Keratinocyte (primary cell): ENCODE measurements around the gene ATP6V0D1. TPM values are rescaled to one million over a fixed set of nuclear protein-coding genes. Genes with fewer than 3 reads are reported as not detected.

Experiments
- DNase-seq: peaks from one replicate; pipeline ENCODE4 v3.0.0-alpha.2; 2011; ENCODE audit warnings: low read depth, missing footprints, low spot score
- FAIRE-seq: peaks from 2 replicates; lab custom pipeline; 2011; peaks lifted over from hg19 to GRCh38; lab: Jason Lieb, UNC
- H2AFZ ChIP-seq: 2 replicates; pipeline ENCODE4 v1.6.0; 2012; ENCODE audit warnings: low read length, control low read depth, inconsistent platforms; ENCODE audit not compliant: control insufficient read depth
- H3K27ac ChIP-seq: 2 replicates; pipeline ENCODE4 v1.5.1; 2011; ENCODE audit warnings: low read length; ENCODE audit not compliant: control insufficient read depth, insufficient read depth
- H3K27me3 ChIP-seq: 3 replicates; pipeline ENCODE4 v1.6.0; 2011; ENCODE audit warnings: low read length; ENCODE audit not compliant: control insufficient read depth, insufficient read depth; ENCODE audit errors: extremely low read depth
- H3K36me3 ChIP-seq, 2 experiments: 2 replicates in 1 of 2; 3 replicates in 1 of 2; pipeline ENCODE4 v1.5.1; 2011; ENCODE audit warnings: low read length in 2 of 2, mild to moderate bottlenecking in 1 of 2; ENCODE audit not compliant: control insufficient read depth in 2 of 2, insufficient read depth in 2 of 2; ENCODE audit errors: extremely low read depth in 1 of 2
- H3K4me1 ChIP-seq: 3 replicates; pipeline ENCODE4 v1.5.1; 2011; ENCODE audit warnings: low read length; ENCODE audit not compliant: control insufficient read depth, insufficient read depth; ENCODE audit errors: extremely low read depth
- H3K4me2 ChIP-seq: 3 replicates; pipeline ENCODE4 v1.6.0; 2011; ENCODE audit warnings: low read depth, low read length; ENCODE audit not compliant: control insufficient read depth, insufficient read depth; ENCODE audit errors: extremely low read depth
- H3K4me3 ChIP-seq, 3 experiments: fragments of 200-600 bp in 1 of 3; sonication (generic) in 1 of 3; 2 replicates in 2 of 3; 3 replicates in 1 of 3; pipeline ENCODE4 v1.5.1; 2011 to 2016; ENCODE audit warnings: low read length in 3 of 3, mild to moderate bottlenecking in 3 of 3, control low read depth in 2 of 3, inconsistent platforms in 1 of 3, low read depth in 1 of 3, mixed read lengths in 1 of 3, mixed run types in 1 of 3, moderate library complexity in 1 of 3; ENCODE audit not compliant: control insufficient read depth in 2 of 3, insufficient read depth in 2 of 3; ENCODE audit errors: extremely low read depth in 1 of 3
- H3K79me2 ChIP-seq: 2 replicates; pipeline ENCODE4 v1.6.0; 2012; ENCODE audit warnings: low read length; ENCODE audit not compliant: control insufficient read depth, insufficient read depth
- H3K9ac ChIP-seq: 3 replicates; pipeline ENCODE4 v1.6.0; 2011; ENCODE audit warnings: low read length; ENCODE audit not compliant: control insufficient read depth, insufficient read depth; ENCODE audit errors: extremely low read depth
- H3K9me1 ChIP-seq: 3 replicates; pipeline ENCODE4 v1.6.0; 2011; ENCODE audit warnings: low read length; ENCODE audit not compliant: control insufficient read depth, insufficient read depth; ENCODE audit errors: extremely low read depth
- H3K9me3 ChIP-seq: 2 replicates; pipeline ENCODE4 v1.5.1; 2012; ENCODE audit warnings: low read depth, low read length; ENCODE audit not compliant: control insufficient read depth
- H4K20me1 ChIP-seq: 3 replicates; pipeline ENCODE4 v1.6.0; 2011; ENCODE audit warnings: low read length; ENCODE audit not compliant: control insufficient read depth, insufficient read depth; ENCODE audit errors: extremely low read depth
- CTCF ChIP-seq, 3 experiments: IDR thresholded peaks in 1 of 3; conservative IDR thresholded peaks in 1 of 3; optimal IDR thresholded peaks in 1 of 3; 2 replicates in 2 of 3; 3 replicates in 1 of 3; pipeline versions ENCODE3 to v1.5.1; 2011; ENCODE audit warnings: low read length in 3 of 3, mild to moderate bottlenecking in 3 of 3, moderate library complexity in 2 of 3, control low read depth in 1 of 3, inconsistent platforms in 1 of 3; ENCODE audit not compliant: insufficient read depth in 2 of 3; ENCODE audit errors: extremely low read depth in 1 of 3
- EZH2 ChIP-seq: IDR thresholded peaks from one replicate; pipeline ENCODE4 v1.6.1; 2012; ENCODE audit warnings: inconsistent platforms, mild to moderate bottlenecking, low read length, moderate library complexity
- dilution Hi-C: fragments of 300-500 bp; cut with MboI; formaldehyde crosslinking; loops from one replicate; pipeline ENCODE4 v1.7.0; 2020; ENCODE audit warnings: low sequenced_read_pairs; ENCODE audit not compliant: extremely low pct_ligation_motif_present
- polyA plus RNA-seq, 5 experiments: library from polyadenylated mRNA; depleted of rRNA in 3 of 5; stranded (reverse) in 3 of 5; stranded (forward) in 1 of 5; unstranded in 1 of 5; fragments of >200 nt; gene quantifications; 1 replicate in 1 of 5; 2 replicates in 3 of 5; 3 replicates in 1 of 5; pipeline versions ENCODE4 v1.2.1 to v1.2.3, GENCODE V29; 2011 to 2012; ENCODE audit warnings: missing spikeins in 2 of 5, low read depth in 1 of 5, low replicate concordance in 1 of 5

ATP6V0D1 gene
- polyA plus RNA-seq, 1 donor (not counting 4 experiments of a cell fraction or from before 2014, with no cell fraction given) = 97.1 TPM

GRCh38 chr16:67519242-67519641, 38.3 kb upstream of the ATP6V0D1 start:
- Histone ChIP-seq H3K4me1 (peaks cover 19% of the 10 kb centered on the region), H3K4me2 (no peak overlapping the region), H4K20me1 (no peaks in the 10 kb centered on the region), H2AFZ (no peak overlapping the region), H3K4me3 (no peak overlapping the region), H3K9me3 (no peaks in the 10 kb centered on the region), H3K27ac (no peak overlapping the region), H3K79me2 (no peaks in the 10 kb centered on the region), H3K9ac (no peak overlapping the region), H3K9me1 (no peaks in the 10 kb centered on the region), H3K27me3 (no peaks in the 10 kb centered on the region), H3K36me3 (no peaks in the 10 kb centered on the region)
- FAIRE-seq (no peak), DNase-seq (no peak)
- dilution Hi-C loops = no loop called here
- TF ChIP-seq CTCF (optimal IDR thresholded peaks at IDR 0.05 in 1 of 3, IDR thresholded peaks at IDR 0.05 in 1 of 3, conservative IDR thresholded peaks at IDR 0.05 in 1 of 3; ENCODE audit: extremely low read depth in 1 of 3, insufficient read depth in 2 of 3, low read length in 3 of 3) = no peak
- TF ChIP-seq EZH2 = no peak

- Histone ChIP-seq H3K9me3 (no peaks in the 10 kb centered on the region), H3K36me3 (no peaks in the 10 kb centered on the region), H3K27me3 (no peaks in the 10 kb centered on the region), H3K79me2 (no peaks in the 10 kb centered on the region), H3K27ac (no peak overlapping the region), H3K4me2 (no peak overlapping the region), H3K9me1 (no peaks in the 10 kb centered on the region), H3K9ac (no peak overlapping the region), H3K4me3 (no peak overlapping the region), H2AFZ (no peak overlapping the region), H3K4me1 (peaks cover 19% of the 10 kb centered on the region), H4K20me1 (no peaks in the 10 kb centered on the region)
- no peak for TF ChIP-seq EZH2
- TF ChIP-seq CTCF (optimal IDR thresholded peaks at IDR 0.05 in 1 of 3, IDR thresholded peaks at IDR 0.05 in 1 of 3, conservative IDR thresholded peaks at IDR 0.05 in 1 of 3; ENCODE audit: extremely low read depth in 1 of 3, insufficient read depth in 2 of 3, low read length in 3 of 3) = no peak
- FAIRE-seq (no peak), DNase-seq (no peak)
- dilution Hi-C loops = no loop called here
Measured at GRCh38 chr16:67518676-67519075, 37.7 kb upstream of the ATP6V0D1 start.
